Measurements from ENCODE around the gene ACBD6.

ACBD6 gene

DNA sequence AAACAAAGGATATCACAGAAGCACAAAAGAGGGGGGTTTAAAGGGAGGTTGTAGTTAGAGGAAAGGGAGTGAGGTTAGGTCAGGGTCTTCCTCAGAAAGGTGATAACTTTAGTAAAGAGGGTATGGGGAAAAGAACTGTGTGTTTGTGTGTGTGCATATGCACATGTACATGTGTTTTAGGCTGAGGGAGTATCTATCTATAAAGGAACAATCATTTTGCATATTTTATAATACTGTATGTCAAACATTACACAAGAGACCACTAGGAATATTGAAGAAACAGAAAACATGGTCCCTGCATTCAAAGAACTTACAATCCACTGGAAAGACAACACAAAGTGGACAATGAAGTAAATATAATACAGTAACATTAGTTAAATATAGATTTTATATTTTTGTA is 132.2 kb downstream of the ACBD6 start:
- DNase-seq, result no peak

DNA sequence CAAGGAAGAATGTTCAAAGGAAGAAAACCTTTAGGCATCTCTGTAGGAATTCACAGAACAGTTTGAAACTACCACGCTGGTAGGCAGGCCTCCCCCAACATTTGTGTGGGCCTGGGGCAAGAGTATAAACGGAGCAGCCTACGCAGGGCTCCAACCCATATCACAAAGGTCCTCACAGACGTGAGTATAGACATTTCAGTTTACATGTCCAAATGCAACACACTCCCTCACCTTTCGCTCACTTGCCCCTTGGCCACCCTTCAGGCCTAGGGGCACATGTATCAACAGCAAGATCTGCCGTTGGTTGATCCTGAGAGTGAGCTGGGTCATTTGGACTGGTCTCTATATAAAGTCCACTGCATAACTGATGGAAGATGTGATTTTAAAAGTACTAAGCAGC is 133.3 kb downstream of the ACBD6 start:
- no peak for DNase-seq

- no peak for DNase-seq
These were observed 135.9 kb downstream of the ACBD6 start for GRCh38 chr1:180366371-180367068.

DNA sequence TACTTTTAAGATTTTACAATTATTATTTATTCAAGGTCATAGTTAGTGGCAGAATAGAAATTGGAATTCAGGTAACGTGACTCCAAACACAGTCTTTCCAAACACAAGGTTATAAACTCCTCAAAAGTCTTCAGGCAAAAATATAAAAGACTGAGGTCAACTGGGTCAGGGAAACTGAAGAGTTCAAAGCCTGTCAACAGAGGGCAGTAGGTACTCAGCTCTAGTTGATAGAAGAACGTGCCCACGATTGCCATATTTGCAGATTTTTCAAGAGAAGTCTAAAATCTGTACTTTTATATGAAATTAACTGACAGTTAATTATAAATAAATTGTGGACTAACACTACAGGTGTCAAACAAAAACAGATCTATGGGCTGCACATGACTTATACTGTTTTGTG is 137.3 kb downstream of the ACBD6 start:
- no peak for DNase-seq

DNA sequence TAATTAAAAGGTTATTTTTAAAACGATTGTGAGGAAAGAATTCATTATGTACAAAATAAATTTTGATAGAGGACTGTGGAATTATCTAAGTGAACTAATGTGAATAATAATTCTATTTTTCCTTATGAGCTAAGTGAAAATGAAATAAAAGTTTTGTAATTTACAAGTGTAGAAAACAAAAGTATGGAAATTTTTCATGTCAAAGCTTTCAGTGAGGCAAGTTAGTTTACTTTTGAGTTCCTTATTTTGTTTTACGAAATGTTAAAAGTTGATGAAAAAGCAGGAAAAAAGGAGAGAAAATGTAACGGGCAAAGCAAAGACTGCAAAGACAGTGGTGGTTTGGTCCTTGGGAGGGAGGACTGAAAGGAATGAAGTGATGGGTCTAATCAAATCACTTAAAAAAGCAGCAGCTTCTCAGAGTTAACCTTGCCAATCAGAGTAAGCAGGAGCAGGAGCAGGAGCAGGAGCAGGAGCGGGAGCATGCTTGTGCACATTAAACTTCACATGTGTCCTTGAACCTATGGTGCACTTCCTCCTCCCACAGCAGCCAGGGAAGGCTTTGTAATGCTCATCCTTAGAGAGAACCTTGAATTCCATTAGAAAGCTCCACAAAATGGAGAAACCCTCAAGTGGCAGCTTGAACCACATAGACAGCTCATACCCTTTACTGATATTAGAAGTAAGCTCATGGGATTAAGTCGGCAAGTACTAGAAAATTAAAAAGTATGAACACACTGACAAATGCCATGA is 139.0 kb downstream of the ACBD6 start:
- no peak for DNase-seq

DNA sequence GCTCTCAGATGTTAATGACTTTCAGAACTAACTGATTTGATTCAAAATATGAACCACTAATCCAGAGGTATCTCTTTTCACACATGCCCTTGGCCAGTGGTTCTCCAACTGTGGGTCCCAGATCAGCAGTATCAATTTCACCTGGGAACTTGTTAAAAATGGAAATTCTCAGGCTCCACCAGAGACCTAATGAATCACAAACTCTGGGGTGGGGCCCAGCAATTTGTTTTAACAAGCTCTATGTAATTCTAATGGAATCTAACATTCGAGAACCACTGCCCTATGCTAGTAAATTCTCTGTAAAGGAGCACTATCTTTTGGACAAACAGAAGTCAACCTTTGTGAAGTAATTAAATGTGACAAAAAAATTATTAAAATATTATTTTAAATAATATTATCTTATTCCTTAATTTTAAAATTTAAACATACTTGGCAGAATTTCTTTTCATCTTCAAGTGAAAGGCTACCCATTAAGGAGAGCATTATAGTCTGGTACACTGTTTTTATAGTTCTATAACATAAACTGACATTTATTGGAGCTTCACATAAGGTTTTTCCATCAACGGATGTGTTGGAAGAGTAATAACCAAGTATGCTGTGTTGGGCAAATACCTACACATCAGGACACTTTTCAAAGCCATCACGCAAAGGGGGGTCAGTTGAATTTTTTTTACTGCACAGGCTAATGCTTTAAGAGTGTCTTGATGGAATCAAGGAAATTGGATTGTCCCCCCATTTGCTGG is 141.9 kb downstream of the ACBD6 start:
- DNase-seq, result no peak

DNA sequence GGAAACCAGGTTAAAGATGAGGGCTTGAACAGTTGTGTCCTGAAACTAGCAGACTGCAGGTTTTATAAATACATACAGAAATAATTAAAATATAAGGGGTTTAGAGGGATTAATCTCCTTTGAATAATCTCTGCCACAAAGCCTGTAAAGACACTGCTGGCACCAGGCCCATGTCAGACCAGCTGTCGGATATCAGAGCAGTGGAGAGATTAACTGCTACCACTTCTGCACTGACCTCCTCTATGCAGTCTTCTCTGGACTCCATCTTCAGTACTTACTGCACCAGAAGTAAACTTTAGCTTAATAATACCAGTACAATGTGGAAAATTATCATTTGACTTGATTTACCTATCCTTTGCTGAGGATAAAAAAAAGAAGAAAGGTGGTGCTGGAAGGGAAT is 143.7 kb downstream of the ACBD6 start:
- DNase-seq, result no peak

DNA sequence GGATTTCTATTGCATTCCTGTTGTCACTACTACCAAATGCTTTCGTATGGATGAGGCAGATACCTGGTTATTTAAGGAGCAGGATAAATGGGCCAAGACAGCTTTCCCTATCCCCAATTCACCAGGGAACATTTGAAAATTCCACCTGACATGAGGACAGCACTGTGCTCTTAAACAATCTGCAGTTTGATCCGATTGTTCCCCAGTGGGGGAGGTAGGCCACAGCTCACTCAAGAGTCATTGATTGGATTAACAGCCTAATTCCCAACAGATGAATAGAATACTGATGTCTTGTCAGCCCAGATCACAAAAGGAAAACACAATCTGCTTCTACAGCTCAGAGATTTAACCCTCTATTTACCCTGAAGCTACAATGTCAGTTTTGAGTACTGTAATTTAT is 148.4 kb downstream of the ACBD6 start:
- DNase-seq, result no peak

DNA sequence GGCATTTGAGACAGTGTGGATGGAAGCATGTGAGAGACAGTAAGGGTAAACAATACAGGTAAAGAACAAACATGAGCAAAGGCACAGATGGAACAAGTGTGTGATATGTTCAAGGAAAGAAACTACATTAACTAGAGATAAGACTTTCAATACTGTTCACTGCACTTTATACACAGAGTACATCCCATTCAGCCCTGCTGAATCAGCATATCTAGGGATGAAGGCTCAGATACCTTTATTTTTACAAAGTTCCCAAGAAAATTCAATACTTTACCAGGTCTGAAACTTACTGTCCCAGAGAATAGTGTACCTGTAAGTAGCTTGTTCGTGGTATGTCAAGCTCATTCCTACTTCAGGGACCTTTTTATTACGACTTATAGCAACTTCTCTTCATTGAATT is 149.8 kb downstream of the ACBD6 start:
- no peak for DNase-seq

DNA sequence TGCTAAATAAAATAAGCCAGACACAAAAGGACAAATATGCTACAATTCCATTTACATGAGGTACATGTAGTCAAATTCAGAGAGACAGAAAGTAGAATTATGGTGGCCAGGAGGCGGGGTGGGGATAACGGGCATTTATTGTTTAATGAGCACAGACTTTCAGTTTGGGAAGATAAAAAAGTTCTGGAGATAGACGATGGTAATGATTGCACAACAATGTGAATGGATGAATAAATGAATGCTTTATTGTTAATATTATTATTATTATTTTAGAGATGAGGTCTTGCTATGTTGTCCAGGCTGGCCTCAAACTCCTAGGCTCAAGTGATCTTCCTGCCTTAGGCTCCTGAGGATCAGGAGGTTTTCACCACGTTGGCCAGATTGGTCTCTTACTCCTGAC is 150.4 kb downstream of the ACBD6 start:
- DNase-seq, result no peak

DNA sequence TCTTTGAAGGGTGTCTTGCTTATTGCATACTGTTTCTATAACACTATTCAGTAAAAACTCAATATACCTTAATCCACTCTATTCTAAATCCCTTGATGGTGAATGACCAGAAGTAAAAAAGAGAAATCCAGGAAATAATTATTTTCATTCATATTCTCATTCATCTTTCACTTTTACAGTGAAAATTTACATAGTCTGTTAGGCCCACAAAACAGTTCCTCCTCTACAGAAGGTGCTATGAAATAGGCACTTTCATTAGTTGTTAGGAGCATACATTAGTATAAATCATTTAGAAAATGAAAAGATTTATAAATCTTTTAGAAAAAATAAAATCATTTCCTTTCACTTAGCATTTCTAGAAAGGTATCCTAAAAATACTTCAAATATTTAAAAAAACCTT is 157.2 kb downstream of the ACBD6 start:
- no peak for DNase-seq

- DNase-seq, result no peak
These were observed 158.2 kb downstream of the ACBD6 start for GRCh38 chr1:180343921-180344769.

GRCh38 chr1:180327089-180327488 is 175.3 kb downstream of the ACBD6 start:
- no peak for DNase-seq

DNA sequence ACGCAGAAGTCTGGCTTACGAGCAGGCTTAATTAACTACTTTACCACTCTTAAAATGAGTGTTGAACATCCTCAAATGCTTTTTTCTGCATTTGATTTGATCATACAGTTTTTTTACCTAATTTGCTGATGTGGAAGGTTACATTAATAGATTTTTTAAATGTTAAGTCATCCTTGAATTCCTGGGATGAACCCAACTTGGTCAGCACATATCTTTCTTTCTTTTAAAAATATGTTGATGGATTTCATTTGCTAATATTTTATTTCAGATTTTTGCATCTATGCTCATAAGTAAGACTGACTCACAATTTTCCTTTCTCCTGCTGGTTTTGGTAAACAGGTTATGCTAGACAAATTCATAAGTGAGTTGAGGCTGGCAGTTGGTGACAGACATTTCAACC is 189.5 kb downstream of the ACBD6 start:
- no peak for DNase-seq

DNA sequence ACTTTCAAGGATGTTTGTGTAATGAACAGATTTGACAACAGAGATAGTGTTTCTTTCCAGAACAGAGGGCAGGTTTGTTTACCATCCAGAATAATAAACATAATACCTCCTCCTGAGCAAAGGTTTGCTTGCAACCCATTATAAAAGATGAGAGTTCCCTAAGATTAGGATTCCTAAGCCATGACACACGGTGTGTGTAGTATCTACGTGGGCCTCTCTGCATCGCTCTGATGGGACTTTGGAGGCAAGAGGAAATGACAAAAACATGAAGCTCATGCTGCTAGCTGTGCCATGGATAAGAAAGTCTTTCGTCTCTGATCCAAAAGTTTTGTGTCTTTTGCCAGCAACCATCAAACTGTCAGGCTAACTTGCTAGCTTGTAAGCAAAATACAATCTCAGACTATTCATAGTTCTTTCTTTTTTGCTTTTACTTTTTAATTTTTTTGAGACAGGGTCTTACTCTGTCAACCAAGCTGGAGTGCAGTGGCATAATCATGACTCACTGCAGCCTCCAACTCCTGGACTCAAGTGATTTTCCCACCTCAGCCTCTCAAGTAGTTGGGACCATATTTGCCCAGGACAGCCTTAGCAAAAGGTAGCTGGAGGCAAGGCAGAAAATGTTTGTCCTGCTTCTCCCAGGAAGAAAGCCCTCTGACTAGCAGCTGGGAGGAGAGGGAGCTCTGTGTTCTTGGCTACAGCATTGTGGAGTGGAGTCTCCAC is 191.2 kb downstream of the ACBD6 start:
- DNase-seq, result no peak

GRCh38 chr1:180310095-180310494 is 192.3 kb downstream of the ACBD6 start:
- DNase-seq, result no peak

- no peak for DNase-seq
These were observed 193.0 kb downstream of the ACBD6 start for GRCh38 chr1:180309338-180309737.

GRCh38 chr1:180301135-180301742 is 201.1 kb downstream of the ACBD6 start:
- DNase-seq, result no peak

GRCh38 chr1:180299479-180300221 is 202.7 kb downstream of the ACBD6 start:
- DNase-seq, result no peak

DNA sequence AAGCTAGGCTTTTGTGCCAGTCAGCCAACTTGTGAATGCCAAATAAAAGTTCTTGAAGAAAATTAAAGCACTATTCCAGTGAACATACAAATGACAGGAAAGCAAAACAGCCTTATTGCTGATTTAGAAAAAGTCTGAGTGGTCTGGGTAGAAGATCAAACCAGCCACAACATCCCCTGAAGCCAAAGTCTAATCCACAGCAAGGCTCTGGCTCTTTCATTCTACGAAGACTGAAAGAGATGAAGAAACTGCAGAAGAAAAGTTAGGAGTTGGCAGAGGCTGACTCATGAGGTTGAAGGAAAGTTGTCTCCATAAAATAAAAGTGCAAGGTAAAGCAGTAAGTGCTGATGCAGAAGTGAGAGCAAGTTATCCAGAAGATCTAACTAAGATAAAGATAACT is 206.4 kb downstream of the ACBD6 start:
- no peak for DNase-seq

- DNase-seq, result no peak
These were observed 207.7 kb downstream of the ACBD6 start for GRCh38 chr1:180294711-180295110.
